Mesendoderm (in vitro differentiated cells): Measurements from ENCODE around the gene KDSR.
"Not testable (repeated sequence)": the region's sequence is repeated elsewhere in the genome, so short reads cannot be mapped to it uniquely, and the experiment has no call there.

Experiments
- DNase-seq: peaks from one replicate; pipeline ENCODE4 v3.0.0; 2013
- H2AK5ac ChIP-seq: 2 replicates; pipeline ENCODE4 v1.6.1; 2013; ENCODE audit warnings: low read length, inconsistent platforms
- H2BK120ac ChIP-seq: 2 replicates; pipeline ENCODE4 v1.6.1; 2013; ENCODE audit warnings: low read depth, mild to moderate bottlenecking, low read length, moderate library complexity, mixed read lengths
- H2BK15ac ChIP-seq: replicated peaks from 2 replicates; pipeline ENCODE4 v1.6.1; 2013; ENCODE audit warnings: low read depth, mild to moderate bottlenecking, moderate library complexity
- H2BK5ac ChIP-seq: 2 replicates; pipeline ENCODE4 v1.6.1; 2013; ENCODE audit warnings: low read length, inconsistent platforms
- H3K18ac ChIP-seq: 2 replicates; pipeline ENCODE4 v1.6.1; 2013; ENCODE audit warnings: mild to moderate bottlenecking, low read length, mixed read lengths
- H3K23ac ChIP-seq: one replicate; pipeline ENCODE4 v1.6.1; 2013; ENCODE audit warnings: low read length
- H3K27ac ChIP-seq: 2 replicates; pipeline ENCODE4 v1.5.1; 2013; ENCODE audit warnings: low read depth, mild to moderate bottlenecking, inconsistent platforms, low read length, moderate library complexity
- H3K27me3 ChIP-seq: 2 replicates; pipeline ENCODE4 v1.6.1; 2013; ENCODE audit warnings: low read length, control low read depth, mild to moderate bottlenecking, inconsistent platforms; ENCODE audit not compliant: insufficient read depth, poor library complexity
- H3K36me3 ChIP-seq: 2 replicates; pipeline ENCODE4 v1.6.1; 2013; ENCODE audit warnings: low read length, inconsistent platforms; ENCODE audit not compliant: control insufficient read depth, insufficient read depth
- H3K4ac ChIP-seq: one replicate; pipeline ENCODE4 v1.6.1; 2013; ENCODE audit warnings: low read depth, mild to moderate bottlenecking, low read length, moderate library complexity
- H3K4me1 ChIP-seq: 2 replicates; pipeline ENCODE4 v1.6.1; 2013; ENCODE audit warnings: low read depth, low read length, inconsistent platforms; ENCODE audit not compliant: control insufficient read depth
- H3K4me2 ChIP-seq: 2 replicates; pipeline ENCODE4 v1.6.1; 2013; ENCODE audit warnings: low read length
- H3K4me3 ChIP-seq: 2 replicates; pipeline ENCODE4 v1.5.1; 2013; ENCODE audit warnings: mild to moderate bottlenecking, low read length
- H3K56ac ChIP-seq: one replicate; pipeline ENCODE4 v1.6.1; 2013; ENCODE audit warnings: low read length
- H3K79me1 ChIP-seq: 2 replicates; pipeline ENCODE4 v1.6.1; 2013; ENCODE audit warnings: low read length, inconsistent platforms
- H3K79me2 ChIP-seq: 2 replicates; pipeline ENCODE4 v1.6.1; 2013; ENCODE audit warnings: mild to moderate bottlenecking, low read length; ENCODE audit not compliant: control insufficient read depth, insufficient read depth
- H3K9ac ChIP-seq: 2 replicates; pipeline ENCODE4 v1.6.1; 2013; ENCODE audit warnings: low read length, inconsistent platforms
- H4K5ac ChIP-seq: one replicate; pipeline ENCODE4 v1.6.1; 2013; ENCODE audit warnings: low read length
- H4K8ac ChIP-seq: one replicate; pipeline ENCODE4 v1.6.1; 2013; ENCODE audit warnings: low read depth, mild to moderate bottlenecking, control low read depth, low read length, moderate library complexity
- WGBS: extraction: QIAGEN DNeasy Blood & Tissue Kit; methylation state at CpG from one replicate; pipeline ENCODE4 v1.1.7; 2013; ENCODE audit warnings: low lambda C conversion rate, missing lambda C conversion rate; ENCODE audit not compliant: insufficient coverage; ENCODE audit errors: extremely low coverage; 5-methylcytosine and 5-hydroxymethylcytosine counted together

KDSR gene

GRCh38 chr18:63363951-63364350, 3.1 kb downstream of the KDSR start:
- no peak overlapping the region for H4K8ac ChIP-seq
- no peak for DNase-seq
- peaks cover 2% of the 10 kb centered on the region for H3K36me3 ChIP-seq
- H3K9ac ChIP-seq, result no peak overlapping the region
- no peak overlapping the region for H3K23ac ChIP-seq
- peaks cover 3% of the 10 kb centered on the region for H3K79me1 ChIP-seq
- no peak overlapping the region for H3K18ac ChIP-seq
- no peak overlapping the region for H3K4me2 ChIP-seq
- H3K4me1 ChIP-seq, result no peaks in the 10 kb centered on the region
- no peak overlapping the region for H2BK5ac ChIP-seq
- H3K27me3 ChIP-seq, result no peaks in the 10 kb centered on the region
- H3K56ac ChIP-seq, result no peak overlapping the region
- no CpG with 5 or more reads among the region's 2 CpGs for WGBS
- no peak overlapping the region for H2AK5ac ChIP-seq
- no peak overlapping the region for H2BK15ac ChIP-seq
- peaks cover 10% of the 10 kb centered on the region for H3K79me2 ChIP-seq
- no peak overlapping the region for H3K4me3 ChIP-seq
- no peak overlapping the region for H3K27ac ChIP-seq
- H4K5ac ChIP-seq, result no peak overlapping the region
- no peak overlapping the region for H2BK120ac ChIP-seq
- no peak overlapping the region for H3K4ac ChIP-seq

- no CpG with 5 or more reads among the region's 2 CpGs for WGBS
- not testable (repeated sequence) for H3K27ac ChIP-seq, H3K4me1 ChIP-seq, H3K4me2 ChIP-seq, H3K18ac ChIP-seq, H3K23ac ChIP-seq, H3K36me3 ChIP-seq, H2AK5ac ChIP-seq, H3K9ac ChIP-seq, H3K27me3 ChIP-seq, H2BK5ac ChIP-seq, DNase-seq, H3K79me2 ChIP-seq, H4K8ac ChIP-seq, H3K4me3 ChIP-seq, H3K56ac ChIP-seq, H3K79me1 ChIP-seq, H3K4ac ChIP-seq, H2BK120ac ChIP-seq, H4K5ac ChIP-seq, H2BK15ac ChIP-seq
These were observed 3.6 kb downstream of the KDSR start for GRCh38 chr18:63363420-63363819.

- no peak overlapping the region for H3K4me3 ChIP-seq
- DNase-seq, result no peak
- no peak overlapping the region for H3K4ac ChIP-seq
- peaks cover 3% of the 10 kb centered on the region for H3K36me3 ChIP-seq
- H4K8ac ChIP-seq, result no peak overlapping the region
- no peaks in the 10 kb centered on the region for H3K27me3 ChIP-seq
- H2BK5ac ChIP-seq, result no peak overlapping the region
- H3K4me1 ChIP-seq, result no peaks in the 10 kb centered on the region
- no peak overlapping the region for H2BK120ac ChIP-seq
- no peak overlapping the region for H3K56ac ChIP-seq
- no peak overlapping the region for H4K5ac ChIP-seq
- H3K4me2 ChIP-seq, result no peak overlapping the region
- H3K9ac ChIP-seq, result no peak overlapping the region
- no peaks in the 10 kb centered on the region for H3K79me2 ChIP-seq
- no peak overlapping the region for H2AK5ac ChIP-seq
- no peak overlapping the region for H3K23ac ChIP-seq
- H3K27ac ChIP-seq, result no peak overlapping the region
- H2BK15ac ChIP-seq, result no peak overlapping the region
- no peak overlapping the region for H3K18ac ChIP-seq
- no peaks in the 10 kb centered on the region for H3K79me1 ChIP-seq
- WGBS, result no CpG with 5 or more reads among the region's 7 CpGs
These were observed 10.6 kb downstream of the KDSR start for GRCh38 chr18:63356272-63356896.

- no peak for DNase-seq
- Histone ChIP-seq H2BK120ac (no peak overlapping the region), H2AK5ac (no peak overlapping the region), H3K79me2 (no peaks in the 10 kb centered on the region), H2BK15ac (no peak overlapping the region), H3K79me1 (no peaks in the 10 kb centered on the region), H3K4me2 (no peak overlapping the region), H2BK5ac (no peak overlapping the region), H3K23ac (no peak overlapping the region), H3K4me1 (no peaks in the 10 kb centered on the region), H3K27me3 (no peaks in the 10 kb centered on the region), H3K9ac (no peak overlapping the region), H3K36me3 (peaks cover 1% of the 10 kb centered on the region), H3K18ac (no peak overlapping the region), H3K4me3 (no peak overlapping the region), H3K27ac (no peak overlapping the region), H3K4ac (no peak overlapping the region), H4K5ac (no peak overlapping the region), H4K8ac (no peak overlapping the region), H3K56ac (no peak overlapping the region)
- no CpG with 5 or more reads among the region's 2 CpGs for WGBS
These were observed 16.8 kb downstream of the KDSR start for GRCh38 chr18:63350230-63350629.

- no CpG with 5 or more reads among the region's 7 CpGs for WGBS
These were observed 18.4 kb downstream of the KDSR start for GRCh38 chr18:63348508-63349136.

More at GRCh38 chr18:63348508-63349136, 18.4 kb downstream of the KDSR start:
- Histone ChIP-seq H3K4ac (no peak overlapping the region), H3K79me1 (no peaks in the 10 kb centered on the region), H4K5ac (no peak overlapping the region), H3K79me2 (no peaks in the 10 kb centered on the region), H2BK5ac (no peak overlapping the region), H2BK15ac (no peak overlapping the region), H3K9ac (no peak overlapping the region), H3K4me1 (no peaks in the 10 kb centered on the region), H4K8ac (no peak overlapping the region), H3K27me3 (no peaks in the 10 kb centered on the region), H3K27ac (no peak overlapping the region), H3K18ac (no peak overlapping the region), H3K4me2 (no peak overlapping the region), H3K36me3 (peaks cover 3% of the 10 kb centered on the region), H3K4me3 (no peak overlapping the region), H2BK120ac (no peak overlapping the region), H3K23ac (no peak overlapping the region), H3K56ac (no peak overlapping the region), H2AK5ac (no peak overlapping the region)
- no peak for DNase-seq
